NOMO-1 treated with DMSO at 0.1 percent for 48 hours (cell line): ENCODE results near the gene GPR143.
"Not testable (repeated sequence)": the region's sequence is repeated elsewhere in the genome, so short reads cannot be mapped to it uniquely, and the experiment has no call there.

Experiments used
- DNase-seq: peaks from one replicate; lab custom pipeline; 2025; ENCODE audit not compliant: unreplicated experiment; lab: John Stamatoyannopoulos, UW

The GPR143 gene

DNA sequence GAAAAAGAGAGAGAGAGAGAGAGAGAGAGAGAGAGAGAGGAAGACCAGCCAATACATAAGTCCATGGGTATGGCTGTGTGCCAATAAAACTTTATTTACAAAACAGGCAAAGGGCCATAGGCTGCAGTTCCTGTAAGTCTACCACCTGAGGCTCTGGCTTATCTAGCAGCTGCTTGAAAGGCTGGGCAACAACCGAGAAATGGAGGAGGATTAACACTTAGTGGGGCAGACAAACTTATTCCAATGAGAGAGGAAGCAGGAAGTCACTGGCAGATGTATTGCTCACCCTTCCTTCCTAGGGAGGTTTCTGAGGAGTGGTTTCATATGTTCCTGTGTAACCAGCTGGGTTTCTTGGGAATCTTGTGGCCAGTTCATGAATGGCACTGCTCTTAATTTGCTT lies 4.7 kb upstream of the GPR143 start:
- DNase-seq: no peak

DNA sequence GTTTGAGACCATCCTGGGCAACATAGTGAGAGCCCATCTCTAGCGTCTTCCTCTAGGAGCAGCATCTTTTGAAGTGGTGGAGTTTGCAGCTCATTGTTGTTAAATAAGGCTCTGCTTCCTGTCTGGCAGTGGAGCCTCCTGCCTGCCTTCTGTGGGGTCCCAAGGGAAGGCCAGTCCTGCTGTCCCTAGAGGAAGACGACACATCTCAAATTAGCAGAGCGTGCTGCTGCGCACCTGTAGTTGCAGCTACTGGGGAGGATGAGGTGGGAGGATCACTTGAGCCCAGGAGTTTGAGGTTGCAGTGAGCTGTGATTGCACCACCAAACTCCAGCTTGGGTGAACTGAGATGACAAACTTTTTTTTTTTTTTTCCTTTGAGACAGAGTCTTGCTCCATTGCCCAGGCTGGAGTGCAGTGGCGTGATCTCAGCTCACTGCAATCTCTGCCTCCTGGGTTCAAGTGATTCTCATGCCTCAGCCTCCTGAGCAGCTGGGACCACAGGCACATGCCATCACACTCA lies 2.7 kb upstream of the GPR143 start:
- DNase-seq: not testable (repeated sequence)

DNA sequence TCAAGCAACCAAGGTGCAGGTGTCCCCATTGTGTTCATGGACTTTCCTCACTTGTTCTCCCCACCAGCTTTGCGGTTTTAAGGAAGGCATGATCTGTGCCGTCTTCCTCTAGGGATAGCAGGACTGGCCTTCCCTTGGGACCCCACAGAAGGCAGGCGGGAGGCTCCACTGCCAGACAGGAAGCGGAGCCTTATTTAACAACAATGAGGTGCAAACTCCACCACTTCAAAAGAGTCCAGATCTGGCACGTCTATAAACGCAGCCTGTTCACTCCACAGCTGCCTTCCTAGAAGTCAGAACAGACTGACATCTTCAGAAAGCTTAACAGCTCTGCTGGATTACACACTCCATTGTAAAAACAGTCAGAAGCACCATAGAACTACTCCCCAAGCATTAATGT lies 1.7 kb upstream of the GPR143 start:
- DNase-seq: no peak

DNA sequence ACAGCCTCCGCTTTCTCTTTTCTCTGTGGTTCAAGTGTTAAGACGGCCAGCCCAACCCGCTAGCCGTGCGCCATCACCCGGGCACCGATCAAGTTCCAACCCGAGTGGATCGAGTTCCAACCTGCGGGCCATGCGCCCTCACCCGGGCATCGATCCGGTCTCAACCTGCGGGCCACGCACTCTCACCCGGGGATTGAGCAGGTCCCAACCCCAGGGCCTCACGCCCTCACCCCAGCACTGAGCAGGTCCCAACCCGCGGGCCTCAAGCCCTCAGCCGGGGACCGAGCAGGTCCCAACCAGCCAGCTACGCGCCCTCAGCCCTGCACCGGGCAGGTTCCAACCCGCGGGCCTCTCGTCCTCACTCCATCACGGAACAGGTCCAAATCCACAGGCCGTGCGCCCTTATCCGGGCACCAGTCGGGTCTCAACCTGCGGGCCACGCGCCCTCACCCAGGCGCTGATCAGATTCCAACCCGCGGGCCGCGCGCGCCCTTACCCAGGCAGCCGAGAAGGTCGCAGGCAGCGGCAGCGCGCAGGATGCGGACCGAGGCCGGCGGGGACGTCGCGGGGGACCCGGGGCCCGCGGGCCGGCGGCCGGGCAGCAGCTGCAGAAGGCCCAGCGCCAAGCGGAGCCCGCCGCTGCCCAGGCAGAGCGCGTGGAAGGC lies 443 bp downstream of the GPR143 start:
- DNase-seq: no peak

DNA sequence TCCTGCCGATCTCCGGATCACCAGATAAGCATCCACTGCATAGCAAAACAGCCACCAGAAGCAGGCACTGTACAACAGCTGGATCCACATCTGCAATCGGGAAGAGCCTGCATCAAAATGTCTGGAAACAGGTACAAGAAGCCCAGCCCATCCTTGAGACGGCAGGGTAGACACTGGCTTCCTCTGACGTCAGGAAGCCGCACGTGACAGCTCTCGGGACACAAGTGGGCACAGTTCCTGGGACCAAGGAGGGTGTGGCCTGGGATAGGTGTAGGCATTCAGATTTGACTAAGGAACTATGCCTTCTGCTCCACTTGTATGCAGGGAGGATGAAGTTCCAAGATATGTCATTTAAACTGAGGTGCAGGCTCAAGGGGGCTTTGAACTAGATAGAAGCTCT lies 6.3 kb downstream of the GPR143 start:
- no peak for DNase-seq

DNA sequence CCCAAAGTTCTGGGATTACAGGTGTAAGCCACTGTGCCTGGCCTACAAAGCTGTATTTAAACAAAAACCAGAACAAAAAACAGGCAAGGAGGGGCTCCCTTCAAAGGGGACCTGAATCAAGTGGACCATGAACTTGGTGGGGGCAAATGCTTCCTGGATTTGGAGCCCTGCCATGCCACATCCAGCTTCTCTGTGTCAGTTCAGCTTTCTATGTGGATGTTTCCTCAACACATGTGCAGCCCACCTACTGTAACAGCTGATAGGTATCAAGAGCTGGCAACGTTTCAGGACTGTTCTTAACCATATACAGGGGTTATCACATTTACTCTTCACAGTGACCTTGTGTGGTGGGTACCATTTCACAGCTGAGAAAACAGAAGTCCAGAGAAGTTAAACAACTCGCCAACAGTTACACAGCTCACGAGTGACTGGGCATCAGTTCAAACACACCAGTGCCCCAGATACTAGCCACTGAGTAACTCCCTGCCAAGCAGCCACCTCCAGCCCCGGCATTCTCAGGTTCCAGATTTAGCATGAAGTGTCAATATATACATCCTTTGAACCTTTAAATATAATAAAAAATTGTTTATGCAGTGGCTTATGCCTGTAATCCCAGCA lies 7.5 kb downstream of the GPR143 start:
- no peak for DNase-seq

DNA sequence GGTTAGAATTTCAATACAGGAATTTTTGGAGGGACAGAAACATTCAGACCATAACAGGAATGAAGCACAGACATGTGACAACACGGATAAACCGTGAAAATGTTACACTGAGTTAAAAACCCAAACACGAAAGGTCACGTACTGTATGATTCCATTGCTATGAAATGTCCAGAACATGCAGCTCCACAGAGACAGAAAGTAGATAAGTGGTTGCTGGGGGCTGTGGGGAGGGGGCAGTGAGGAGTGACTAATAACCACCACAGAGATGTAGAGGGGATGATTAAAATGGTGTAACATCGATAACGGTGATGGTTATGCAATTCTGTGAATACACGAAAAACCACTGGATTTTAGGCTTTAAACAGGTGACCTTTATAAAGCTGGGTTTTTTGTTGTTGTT lies 8.3 kb downstream of the GPR143 start:
- no peak for DNase-seq

DNA sequence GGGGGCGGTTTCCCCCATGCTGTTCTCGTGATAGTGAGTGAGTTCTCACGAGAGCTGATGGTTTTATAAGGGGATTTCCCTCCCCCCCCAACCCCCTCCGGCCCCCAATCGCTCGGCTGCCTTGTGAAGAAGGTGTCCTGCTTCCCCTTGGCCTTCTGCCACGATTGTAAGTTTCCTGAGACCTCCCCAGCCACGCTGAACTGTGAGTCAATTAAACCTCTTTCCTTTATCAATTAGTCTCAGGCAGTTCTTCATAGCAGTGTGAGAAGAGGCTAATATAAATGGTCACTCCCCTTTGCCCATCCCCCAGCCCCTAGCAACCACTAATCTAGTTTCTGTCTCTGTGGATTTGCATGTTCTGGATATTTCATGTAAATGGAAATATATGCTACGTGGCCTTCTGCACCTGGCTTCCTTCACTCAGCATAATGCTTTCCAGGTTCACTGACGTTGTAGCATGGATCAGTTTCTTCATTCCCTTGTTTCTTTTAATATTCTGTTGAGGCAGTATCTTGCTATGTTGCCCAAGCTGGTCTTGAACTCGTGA lies 16.4 kb downstream of the GPR143 start:
- no peak for DNase-seq

DNA sequence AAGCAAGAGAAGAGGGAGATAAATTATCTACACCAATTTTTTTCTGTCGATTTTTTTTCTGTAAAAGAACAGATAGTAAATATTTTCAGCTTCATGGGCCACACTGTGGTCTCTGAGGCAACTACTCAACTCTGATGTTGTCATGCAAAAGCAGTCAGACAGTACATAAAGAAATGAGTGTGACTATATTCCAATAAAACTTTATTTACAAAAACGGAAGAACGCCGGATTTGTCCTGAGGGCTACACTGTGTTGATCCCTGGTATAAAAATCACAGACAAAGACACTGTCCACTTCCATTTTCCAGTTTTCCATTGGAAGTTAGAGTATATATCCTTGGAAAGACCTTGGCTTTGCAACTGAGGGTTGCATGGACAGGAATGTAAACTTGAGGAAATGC lies 18.0 kb downstream of the GPR143 start:
- DNase-seq: no peak

DNA sequence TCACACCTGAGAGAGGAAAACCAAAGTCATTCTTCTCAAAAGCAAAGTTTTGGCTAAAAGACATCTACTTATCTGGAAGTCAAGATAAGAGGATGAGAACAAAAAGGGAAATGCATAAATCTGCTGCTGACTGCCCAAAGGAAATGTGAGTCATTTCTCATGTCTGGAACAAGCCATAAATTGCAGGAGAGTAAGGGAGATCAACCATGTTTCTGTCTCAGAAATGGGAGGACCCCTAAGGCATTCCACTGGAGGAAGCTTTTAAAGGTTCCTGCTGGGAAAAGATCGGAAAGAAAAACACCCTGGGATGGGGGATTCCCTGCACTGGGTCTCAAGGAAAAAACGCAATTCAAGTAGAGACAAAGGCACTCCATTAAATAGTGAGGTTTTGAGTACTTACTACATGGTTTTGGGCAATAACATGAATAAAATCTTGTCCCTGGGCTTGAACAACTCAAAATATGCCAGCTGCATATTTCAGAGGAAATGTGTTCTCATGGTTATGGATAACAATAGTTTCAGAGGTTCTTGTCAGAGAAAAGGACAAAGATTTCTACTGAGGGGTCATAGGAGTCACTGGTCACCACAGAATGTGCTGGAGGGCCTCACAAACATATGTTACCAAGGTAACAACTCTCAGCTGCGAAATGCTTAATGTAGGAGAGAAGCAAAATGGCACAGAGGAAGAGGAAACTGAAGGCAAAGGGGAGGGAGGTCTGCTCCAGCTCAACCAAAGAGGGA lies 19.3 kb downstream of the GPR143 start:
- DNase-seq: peak; percentile 88

DNA sequence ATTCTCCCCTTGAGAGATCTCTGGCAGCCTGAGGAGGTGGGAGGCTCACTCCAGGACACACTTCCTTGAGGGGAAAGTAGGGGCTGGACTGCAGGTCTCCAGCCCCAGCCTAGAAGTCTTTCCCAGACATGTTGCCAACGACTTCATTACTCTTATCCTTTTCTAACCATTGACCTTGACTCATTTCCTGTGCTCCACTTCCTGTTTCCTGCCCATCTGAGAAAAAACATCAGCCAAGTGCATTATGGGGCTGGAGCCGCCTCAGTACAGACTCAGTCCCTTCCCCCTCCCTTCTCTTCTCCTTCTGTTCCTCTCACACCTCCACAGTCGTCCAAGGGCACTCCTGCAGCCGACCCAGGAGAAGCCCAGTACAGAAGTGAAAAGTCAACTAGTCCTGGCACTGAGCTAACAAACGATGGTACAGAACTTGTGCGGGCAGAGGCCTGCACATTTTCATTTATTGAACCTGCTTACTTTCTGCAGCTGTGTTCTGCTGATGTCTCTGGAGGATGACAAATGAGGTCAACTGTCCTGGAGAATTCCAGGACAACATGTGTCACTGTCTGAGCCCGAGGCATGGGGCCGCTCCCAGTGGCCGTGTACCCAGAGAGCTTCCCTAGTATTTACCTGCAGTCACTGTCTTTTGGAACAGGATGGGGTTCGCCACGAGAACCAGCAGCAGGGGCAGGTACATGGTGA lies 20.1 kb downstream of the GPR143 start:
- DNase-seq: peak; percentile 45

DNA sequence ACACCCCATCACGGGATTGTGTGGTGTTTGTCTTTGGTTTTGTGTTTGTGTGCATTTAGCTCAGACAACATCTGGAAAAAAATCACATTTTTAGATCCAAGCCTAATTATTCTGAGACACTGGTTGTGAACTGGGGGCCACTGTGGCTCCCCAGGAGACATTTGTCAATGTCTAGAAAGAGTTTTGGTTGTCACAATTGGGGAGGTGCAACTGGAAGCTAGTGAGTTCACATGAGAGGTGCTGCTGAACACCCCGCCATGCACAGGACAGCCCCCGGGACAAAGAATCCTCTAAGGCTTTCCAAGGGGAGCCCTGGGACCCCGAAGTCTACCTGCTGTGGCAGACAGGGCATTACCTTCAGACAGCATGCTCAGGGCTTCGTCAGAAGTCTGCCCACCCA lies 26.5 kb downstream of the GPR143 start:
- DNase-seq: peak; percentile 5

DNA sequence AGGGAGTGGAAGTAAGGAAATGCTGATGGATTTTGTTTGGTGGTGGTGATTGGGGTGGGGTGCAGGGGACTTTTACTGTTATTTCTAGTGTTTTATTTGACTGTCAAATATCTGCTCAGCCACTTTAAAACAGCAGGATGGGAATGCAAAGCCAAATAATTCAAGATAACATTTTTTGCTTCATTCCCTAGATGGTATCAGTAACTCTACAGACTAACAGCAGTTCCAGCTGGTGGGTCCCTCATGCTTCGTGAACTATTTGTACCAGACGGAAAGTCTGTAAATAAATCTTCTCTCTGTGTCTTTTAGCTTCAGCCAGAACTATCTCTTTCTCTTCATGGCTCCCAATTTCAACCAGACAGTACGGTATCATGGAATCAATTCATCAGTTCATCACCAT lies 27.5 kb downstream of the GPR143 start:
- DNase-seq: no peak

DNA sequence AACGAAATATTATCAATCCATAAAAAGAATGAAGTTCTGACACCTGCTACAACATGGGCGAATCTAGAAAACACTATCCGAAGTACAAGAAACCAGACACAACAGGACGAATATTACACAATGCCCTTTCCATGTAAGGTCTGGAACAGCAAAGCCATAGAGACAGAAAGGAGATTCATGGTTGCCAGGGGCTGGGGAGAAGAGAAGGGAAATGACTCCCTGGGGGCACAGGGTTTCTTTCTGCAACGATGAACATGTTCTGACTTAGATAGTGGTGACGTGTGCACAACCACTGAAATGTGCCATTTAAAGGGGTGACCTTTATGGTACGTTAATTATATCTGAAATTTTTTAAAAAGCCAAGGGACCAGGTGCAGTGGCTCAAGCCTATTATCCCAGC lies 28.3 kb downstream of the GPR143 start:
- DNase-seq: no peak

DNA sequence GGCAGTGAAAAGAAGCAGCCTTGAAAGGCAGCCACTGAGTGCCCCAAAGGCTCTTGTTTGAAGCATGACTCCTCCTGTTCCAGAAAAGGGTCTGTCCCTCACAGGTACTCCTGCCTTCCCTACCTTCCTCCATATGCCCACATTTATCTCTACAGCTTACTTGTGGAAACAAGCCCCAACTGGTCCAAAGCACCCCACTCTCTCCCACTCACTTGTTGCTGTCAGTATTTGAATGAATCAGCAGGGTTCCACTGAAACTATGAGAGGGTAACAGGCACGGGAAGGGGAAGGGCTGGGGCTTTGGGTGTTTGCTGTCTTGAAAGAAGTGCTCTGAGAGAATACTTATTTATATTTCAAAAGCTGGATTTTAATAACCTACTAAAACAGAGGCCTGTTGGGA lies 34.9 kb downstream of the GPR143 start:
- DNase-seq: no peak

DNA sequence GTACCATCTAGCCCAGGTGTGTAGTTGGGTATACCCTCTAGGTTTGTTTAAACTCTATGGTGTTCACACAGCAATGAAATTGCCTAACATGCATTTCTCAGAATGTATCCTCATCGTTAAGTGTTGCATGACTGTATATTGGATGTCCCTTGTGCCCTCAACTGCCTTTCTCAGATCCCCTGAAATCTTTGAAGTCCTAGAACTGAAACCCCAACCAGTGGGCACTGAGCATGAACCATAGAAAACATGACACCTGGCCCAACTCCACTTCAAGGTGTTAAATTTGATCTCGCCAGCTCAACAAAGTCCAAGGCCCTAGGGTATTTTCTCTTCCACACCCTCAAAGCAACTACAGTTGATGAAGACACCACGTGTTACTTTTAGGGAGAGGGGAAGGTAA lies 35.6 kb downstream of the GPR143 start:
- DNase-seq: no peak

DNA sequence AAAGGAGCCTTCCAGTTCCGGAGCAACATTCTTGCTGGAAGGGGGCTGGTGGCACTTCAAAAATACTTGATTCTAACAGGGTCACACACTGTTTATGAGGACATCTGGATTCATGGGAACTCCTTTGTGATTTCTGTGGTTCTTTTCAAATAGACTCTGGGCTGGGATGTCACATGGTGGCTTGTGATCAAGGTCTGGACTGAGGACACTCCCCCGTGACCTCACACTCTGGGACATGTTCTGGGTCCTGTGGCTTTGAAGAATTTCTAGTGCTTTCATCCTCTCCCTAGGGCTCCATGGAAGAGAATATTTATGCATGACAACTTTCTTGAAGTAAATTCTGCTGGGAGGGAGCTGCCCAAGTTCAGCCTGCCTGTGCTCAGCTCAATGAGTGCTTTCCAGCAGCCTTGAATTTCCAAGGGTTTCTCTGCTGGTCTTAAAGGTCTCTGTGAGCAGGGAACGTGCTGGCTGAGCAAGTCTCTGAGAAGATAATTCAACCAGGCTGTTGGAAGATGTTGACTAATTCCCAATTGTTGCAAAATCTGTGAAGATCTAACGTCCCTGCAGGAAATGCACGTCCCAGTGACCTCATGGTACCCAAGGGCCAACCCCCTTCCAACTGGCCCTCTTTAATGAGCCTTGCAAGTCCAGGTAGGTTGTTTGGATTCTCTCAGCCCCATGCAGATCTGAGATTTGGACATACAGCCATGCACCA lies 36.3 kb downstream of the GPR143 start:
- DNase-seq: no peak

DNA sequence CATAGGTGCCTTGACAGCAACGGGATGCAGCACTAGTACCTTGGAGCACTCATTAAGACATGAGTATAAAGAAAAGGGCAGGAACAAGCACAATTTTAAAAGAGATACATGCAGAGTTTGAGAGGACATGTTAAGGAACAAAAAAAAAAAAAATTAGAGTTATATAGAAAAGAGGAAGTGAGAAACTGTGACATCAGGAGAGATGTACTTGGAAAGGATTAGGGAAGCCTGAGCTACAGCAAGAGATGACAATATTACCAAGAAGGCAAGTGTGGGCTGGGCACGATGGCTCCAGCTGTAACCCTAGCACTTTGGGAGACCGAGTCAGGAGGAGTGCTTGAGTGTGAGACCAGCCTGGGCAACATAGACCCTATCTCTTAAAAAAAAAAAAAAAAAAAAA lies 37.4 kb downstream of the GPR143 start:
- peak; percentile 83 for DNase-seq

DNA sequence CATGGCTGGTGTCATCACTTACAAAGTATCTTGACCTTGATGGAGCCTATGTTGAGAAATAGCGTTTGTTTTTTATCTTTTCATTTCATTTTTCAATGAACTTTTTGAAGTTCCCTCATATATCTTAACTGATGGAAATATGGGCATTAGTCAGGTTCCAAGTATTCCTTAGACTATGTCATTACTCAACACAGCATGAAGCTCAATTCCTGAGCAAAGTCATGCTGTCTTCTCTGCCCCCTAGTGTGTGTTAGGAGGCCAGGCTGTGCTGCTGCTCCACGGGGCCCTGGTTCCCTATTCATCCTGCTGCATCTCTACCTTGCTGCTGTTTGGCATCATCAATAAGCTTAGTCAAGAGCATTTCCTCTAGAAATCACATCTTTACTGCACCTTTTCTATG lies 40.9 kb downstream of the GPR143 start:
- no peak for DNase-seq

DNA sequence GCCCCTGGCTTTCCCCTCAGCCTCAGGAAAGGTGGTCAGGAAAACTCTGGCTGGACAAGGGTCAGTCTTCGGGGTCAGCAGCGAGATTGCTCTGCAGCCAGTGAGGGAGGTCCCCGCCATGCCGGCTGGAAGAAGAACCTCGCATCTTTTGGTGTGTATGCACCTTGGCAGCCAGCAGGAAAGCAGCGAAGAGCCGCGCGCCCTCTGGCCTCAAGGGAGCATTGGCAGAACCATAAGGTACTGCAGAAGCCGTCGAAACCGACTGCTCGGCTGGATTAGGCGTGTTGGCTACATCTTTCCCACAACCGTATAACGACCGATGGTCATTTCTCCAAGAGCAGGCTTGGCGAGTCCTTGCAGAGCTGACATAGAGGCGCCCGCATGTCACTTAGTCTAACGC lies 48.3 kb downstream of the GPR143 start:
- DNase-seq: no peak

DNA sequence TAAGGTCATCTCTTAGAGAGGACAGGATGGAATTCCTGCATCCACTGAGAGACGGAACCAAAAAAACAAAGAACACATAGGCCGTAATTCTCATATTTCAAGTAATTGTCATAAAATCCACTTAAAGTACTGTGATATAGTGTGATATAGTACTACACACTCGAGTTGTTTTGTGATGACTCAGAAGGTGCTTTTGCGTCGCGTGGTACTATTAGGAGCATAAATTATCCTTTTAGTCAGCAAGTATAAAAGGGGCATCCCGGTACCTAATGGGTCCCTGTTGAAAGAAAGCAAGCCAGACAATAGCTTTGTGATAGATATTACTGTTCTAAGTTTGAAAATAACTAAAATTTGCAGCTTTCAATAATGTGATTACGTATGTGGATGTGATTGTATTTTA lies 55.3 kb downstream of the GPR143 start:
- DNase-seq: no peak
